Measurements from ENCODE around the gene NLRP5.
"Not testable (repeated sequence)": the region's sequence is repeated elsewhere in the genome, so short reads cannot be mapped to it uniquely, and the experiment has no call there.

The NLRP5 gene

DNA sequence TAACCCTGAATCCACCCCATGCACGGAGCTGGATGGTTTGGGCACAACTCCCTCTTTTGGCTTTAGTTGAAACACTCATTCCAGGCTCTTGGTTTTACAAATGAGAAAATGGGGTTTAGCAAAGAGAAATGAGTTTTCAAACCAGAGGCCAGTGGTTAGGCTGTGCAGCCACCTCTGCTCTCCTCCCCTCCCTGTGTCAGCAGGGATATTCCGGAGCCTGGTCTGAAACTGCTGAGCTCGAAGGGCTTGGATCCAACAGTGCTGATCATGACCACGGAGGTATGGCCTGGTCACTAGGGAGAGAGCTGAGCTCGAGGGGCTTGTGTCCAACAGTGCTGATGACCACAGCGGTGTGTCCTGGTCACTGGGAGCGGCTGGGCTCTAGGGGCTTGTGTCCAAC, 93.0 kb downstream of the NLRP5 start:
- DNase-seq, result no peak

DNA sequence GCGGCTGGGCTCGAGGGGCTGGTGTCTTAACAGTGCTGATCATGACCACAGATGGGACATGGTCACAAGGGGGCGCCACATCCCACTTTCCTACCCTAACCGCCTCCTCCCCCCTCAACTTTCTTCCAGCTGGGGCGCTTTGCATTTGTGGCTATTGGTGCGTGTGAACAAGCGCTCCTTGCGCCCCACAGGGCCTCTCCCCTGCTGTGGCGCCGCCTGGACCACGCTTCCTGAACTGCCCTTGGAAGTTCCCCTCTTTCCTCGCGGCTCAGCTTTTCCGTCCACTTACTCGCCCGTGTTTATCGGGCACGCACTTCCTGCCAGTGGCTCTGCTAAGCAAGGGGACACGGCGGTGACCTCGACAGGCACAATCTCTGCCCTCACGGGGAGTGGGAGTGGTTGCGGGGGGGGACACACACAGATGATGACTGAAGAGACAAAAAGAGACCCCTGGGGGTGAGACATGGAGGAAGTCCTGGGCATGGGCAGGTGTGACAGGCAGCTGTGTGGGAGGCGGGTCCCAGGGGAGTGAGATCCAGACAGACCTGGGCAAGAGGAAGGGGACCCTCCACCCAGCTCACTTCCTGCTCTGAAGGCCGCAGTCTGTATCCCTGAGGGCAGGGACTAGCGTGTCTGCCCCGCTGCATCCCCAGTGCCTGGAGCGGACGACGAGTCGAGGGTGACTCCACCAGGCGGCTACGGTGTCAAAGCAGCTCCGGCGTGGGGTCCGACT, 94.3 kb downstream of the NLRP5 start:
- DNase-seq, result peak; percentile 49

DNA sequence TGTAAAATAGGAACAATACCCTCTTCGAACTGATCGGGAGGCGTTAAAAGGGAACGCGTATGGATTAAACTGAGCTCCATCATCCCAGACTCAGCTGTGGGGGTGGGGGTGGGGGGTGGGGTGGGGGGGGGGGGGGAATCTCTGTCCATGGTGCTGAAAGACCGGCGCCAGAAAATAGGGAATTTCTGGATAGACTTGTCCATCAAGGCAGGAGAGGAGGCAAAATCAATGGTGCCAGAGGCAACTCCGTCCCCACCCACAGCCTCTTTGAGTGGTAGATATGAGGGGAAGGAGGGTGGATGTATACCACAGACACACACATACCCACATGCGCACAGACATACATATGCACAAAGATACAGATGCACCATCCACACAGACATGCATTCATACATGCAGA, 97.1 kb downstream of the NLRP5 start:
- no peak for DNase-seq

DNA sequence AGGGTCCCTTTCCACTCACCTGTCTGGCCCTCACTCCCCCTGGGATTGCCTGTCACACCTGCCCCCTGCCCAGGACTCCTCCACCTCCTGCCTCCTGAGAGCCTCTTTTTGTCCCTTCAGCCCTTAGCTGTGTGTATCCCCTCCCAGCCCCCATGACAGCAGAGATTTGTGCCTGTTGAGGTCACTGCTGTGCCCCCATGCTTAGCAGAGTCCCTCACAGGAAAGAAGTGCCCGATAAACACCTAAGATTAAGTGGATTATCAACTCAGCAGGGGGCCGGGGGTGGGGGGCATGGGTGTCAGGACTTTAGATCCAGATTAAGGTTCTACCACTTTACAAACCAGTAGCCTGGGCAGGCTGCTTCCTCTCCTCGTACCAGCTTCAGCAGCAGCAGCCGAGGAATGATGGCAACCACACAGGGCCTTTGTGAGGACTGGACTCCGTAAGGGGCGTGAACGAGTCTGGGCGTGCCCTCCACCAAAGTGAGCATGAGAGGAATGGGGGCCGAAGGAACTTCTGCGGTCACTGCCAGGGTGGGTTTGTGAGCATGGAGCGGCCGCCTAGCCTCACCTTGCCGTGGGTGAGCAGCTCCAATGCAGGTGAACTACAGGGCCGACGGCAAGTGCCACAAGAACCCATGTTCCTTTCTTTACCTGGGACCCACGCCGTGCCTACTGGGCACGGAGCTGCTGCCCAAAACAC, 98.4 kb downstream of the NLRP5 start:
- no peak for DNase-seq

DNA sequence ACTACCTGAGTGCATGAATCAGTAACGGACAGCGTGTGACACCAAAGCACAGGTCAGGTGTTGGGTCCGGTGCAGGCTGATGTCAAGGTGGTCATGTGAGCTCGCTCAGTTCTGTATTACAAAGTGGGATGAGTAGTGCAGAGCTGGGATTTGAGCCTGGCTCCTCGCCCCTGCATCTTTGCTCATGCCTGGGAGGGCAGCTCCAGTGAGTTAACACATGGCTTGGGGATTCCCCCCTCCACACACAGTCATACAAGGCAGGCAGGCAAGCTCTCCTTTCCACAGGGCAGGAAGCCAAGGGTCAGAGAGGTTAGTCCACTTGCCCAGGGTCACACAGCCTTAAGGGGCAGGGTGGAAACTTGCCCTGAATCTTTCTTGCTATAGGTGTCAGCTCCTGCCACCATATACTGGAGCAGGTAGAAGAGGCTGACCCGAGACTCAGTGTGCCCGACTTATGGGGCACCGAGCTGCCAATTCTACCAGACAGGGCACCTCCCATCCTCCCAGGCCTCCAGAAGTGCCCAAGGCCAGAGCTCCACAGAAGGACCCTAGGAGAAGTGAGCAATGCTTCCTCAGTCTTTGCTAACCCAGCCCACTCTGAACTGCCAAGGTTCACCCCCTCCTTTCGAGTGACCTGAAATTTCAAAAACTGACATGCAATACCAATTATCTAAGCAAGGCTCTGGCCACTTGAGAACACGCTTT, 99.1 kb downstream of the NLRP5 start:
- DNase-seq, result no peak

DNA sequence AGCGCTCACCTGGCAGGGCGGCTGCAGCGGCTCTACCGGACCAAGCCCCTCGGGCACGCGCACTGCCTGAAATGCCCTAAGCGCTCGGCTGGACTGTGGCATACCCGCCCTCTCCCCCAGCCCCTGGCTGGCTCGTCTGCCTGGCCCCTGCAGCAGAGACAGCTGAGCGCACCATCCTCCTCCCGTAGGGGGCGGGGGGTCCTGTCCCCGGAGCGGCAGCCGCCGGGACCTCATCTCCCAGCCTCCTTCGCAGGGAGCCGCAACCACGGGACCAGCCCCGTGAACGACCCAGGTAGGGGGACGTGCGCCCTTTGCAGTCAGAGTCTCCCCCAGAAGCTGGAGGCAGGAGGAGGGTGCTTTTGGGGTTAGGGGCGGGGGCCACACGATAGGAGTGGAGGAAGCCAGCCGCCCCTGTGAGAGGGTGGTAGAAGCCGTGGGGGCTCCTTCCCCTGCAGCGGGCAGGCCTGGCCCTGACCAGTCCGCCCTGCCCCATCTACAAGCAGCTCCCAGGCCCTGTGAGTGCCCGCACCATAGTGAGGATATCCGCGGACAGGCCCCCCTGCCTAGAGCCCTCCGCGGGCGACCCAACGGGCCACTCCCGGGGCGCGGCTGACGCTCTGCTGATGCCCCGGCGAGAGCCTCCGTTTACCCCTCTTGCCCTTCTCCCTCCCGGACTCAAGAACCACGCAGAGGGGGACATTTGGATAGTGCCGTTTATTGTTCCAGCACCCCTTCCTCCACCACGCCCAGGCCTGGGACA, 100.3 kb downstream of the NLRP5 start:
- DNase-seq, result no peak

DNA sequence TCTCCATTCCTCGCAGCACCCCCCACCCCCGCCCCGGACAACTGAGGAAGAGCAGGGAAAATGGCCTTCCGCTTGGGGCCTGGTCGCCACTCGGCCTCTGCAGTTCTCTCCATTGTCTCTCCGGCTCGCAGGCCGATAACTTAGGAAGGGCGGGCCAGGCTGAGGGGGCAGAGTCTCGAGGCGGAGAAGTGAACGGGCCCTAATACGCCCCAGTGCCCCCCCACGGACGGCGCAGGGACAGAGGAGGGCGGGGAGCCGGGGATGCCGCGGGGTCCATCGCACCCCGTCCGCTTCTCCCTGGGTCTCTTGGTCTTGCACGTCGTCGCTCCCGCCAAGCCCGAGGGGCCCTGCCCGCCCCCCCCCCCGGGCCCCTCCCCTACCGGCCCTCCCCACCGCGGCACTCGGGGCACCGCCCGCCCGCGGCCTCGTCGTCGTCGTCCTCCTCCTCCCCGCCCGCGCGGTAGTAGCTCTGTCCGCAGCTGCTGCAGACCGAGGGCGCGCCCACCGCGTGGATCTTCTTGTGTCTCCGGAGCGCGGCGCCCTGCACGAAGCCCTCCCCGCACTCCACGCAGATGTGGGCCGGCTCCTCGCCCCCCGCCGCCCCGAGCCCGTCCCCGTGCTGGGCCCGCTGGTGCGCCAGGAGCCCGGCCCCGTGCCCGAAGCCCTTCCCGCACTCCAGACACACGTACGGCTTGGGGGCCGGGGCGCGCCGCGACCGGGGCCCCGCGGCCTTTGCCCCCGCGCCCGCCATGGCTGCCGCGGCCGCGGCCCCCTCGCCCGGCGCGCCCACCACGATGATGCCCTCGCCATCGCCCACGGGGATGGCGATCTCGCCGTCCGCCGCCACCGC, 101.3 kb downstream of the NLRP5 start:
- no peak for DNase-seq

DNA sequence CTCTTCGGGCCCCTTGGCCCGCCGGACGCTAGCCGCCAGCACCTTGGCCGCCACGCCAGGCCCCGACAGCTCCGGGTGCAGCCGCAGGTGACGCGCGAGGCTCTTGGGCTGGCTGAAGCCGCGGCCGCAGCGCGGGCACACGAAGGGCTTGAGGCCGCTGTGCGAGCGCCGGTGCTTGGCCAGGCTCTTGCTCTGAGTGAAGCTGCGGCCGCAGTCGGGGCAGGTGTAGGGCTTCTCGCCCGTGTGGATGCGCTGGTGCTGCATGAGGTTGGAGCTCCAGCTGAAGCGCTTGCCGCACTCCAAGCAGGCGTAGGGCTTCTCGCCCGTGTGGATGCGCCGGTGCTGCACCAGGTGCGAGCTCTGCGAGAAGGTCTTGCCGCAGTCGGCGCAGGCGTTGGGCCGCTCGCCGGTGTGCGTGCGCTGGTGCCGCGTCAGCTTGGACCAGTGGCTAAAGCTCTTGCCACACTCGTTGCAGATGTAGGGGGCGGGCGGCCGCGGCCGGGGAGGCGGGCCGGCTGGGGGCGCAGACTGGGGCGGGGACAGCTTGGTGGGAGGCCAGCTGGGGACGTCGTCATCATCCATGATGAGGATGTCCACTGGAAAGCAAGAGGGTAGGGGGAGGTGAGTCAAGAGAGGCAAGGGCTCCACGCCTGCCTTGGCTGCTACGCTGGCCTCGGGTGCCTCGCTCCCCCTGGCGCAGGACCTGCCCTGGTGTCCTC, 102.1 kb downstream of the NLRP5 start:
- no peak for DNase-seq

DNA sequence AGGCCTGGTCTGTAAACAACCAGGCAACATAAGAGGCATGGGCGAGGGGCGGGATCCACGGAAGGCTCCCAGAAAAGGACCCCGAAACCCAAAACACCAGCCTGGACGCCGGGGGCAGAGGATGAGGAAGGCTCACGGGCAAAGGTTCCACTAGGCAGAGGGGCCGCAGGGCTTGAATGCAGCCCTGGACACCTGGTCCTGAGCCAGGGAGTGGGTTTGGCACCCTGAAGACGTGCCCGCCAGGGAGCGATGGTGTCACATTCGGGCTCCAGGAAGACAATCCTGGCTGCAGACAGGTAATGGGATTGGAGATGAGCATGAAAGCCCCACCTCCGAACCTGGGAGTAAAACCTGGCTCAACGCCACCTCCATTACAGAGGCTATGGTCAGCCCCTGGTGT, 102.8 kb downstream of the NLRP5 start:
- no peak for DNase-seq

DNA sequence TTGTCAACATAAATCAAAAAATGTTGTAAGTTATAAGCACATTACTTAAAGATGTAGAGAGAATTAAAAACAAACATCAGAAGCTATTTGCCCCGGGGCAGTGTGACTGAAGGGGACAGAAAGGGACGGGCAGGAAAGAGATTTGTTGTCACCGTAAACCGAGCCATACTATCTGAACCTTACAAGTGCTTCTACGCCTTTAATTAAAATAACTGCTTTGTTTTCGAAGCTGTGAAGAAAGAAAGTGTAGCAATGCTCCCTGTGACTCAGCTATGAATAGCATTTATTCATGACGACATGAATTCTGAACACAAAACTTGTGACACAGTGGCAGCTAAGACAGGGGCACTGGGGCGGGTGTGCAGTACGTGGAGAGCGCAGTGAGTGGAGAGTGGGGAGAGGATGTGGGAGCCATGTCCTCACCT, 104.5 kb downstream of the NLRP5 start:
- DNase-seq, result no peak

DNA sequence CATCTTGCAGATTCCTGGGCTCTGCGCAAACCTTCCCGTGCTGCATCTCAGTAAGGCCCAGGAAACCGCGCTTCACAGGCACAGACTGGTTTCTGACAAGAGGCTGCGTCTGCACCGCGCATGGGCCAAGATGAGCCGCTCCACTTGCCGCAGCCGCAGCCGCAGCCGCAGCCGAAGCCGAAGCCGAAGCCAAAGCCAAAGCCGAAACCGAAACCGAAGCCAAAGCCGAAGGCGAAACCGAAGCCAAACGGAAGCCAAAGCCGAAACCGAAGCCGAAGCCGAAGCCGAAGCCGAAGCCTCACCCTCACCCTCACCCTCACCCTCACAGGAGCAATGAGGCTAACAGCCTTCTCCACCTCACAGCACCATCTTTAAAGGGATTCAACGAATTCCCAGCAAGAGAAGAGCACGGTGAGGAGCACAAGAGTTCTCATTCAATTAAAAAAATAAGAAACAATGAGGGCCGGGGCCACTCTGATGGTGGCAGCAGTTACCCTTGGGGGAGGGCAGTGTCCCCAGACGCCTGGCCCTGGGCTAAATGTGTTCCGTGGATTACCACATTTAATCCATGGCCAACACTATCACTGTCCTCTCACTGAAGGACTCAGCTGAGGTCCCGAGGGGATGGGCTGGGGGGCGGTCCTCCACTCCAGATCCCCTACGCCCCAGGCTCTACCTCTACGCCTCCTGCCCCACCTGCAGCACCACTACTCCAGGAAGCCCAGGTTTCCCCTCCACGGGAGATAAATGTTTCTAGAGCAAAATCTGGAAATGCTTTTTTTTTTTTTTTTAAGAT, 105.4 kb downstream of the NLRP5 start:
- DNase-seq, result peak; percentile 36

DNA sequence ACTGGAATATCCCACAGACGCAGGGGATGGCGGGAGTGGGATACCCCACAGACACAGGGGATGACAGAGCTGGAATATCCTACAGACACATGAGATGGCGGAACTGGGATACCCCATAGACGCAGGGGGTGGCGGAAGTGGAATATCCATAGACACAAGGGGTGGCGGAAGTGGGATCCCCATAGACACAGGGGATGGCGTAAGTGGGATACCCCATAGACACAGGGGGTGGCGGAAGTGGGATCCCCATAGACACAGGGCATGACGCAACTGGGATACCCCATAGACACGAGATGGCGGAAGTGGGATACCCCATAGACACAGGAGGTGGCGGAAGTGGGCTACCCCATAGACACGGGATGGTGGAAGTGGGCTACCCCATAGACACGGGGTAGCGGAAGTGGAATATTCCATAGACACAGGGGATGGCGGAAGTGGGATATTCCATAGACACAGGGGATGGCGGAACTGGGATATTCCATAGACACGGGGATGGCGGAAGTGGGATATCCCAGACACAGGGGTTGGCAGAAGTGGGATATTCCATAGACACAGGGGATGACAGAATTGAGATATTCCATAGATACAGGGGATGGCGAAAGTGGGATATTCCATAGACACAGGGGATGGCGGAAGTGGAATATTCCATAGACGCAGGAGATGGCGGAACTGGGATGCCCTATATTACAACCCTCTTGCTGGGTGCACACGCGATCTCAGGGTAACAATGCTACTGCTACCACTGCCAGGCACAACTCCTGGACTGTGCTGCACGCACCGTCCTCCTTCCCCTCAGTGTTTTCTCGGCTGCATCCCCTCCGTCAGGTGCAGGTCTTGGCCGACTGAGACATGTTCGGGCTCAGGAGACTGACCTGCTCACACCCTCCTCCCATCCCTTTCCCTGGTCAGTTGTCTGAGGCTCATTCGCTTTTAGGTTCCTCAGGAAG, 106.4 kb downstream of the NLRP5 start:
- no peak for DNase-seq

DNA sequence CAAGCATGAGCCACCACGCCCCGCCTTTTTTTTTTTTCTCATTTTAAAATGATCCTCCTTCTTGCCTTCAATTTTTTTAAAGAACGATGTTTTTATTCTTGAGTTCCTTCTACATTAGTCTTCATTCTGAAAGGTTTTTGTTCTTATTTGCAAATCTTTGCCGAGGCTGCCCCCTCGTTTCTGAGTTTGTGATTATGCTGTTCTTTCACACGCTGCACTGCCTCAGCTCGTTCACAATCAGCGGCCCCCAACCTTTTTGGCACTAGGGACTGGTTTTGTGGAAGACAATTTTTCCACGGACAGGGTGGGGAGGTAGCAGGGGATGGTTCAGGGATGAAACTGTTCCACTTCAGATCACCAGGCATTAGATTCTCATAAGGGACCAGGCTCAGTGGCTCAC, 107.9 kb downstream of the NLRP5 start:
- DNase-seq, result no peak

DNA sequence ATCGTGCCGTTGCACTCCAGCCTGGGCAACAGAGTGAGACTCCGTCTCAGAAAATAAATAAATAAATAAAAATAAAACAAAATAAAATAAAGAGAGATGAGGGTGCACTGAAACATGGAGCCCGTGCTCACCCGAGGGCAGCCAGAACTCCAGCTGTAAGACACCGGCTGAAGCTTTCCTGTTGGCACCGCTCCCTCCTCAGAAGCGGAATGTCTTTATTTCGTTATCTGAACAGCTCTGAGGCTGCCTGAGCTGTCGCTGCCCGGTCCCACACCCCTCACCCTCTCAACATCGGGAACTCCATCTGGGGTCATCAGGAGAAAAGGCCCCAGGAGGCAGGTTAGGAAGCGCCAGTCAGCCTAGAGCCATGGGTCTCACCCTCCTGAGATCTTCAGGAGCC, 110.1 kb downstream of the NLRP5 start:
- DNase-seq, result no peak

DNA sequence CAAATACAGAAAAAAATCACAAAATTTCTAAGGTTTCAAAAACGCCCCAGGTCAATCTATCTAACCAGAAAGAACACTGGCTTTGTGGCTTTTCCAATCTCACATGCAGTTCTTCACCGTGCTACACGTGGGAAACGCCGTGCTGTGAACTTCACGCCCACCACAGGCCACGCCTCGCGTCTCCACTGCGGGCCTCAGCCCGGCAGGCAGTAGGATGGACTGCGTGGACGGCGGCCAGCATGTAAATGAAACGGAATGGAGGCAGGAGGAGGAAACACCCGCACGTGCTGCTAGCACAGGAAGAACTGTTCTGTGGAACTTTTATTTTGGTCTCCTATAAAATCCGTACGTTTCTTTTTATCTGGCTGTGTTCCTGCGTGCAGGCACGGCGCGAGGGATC, 110.7 kb downstream of the NLRP5 start:
- no peak for DNase-seq

DNA sequence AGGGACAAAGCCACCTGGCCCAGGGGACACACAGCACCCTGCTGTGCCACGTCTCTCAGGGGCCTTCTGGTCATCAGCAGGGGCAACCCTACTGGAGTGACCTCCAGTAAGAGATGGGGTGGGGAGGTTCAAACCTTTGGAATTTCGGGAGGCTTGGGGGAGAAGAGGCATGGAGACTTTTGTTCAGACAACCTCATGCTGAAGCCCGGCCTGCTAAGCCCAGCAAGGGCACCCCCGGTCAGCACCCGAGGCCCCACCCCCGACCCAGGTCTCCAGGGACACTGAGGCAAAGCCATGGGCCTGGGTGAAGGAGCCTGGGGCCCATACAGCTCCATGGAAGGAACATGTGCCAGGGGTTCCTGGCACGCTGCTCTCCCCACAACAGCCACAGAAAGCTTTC, 111.2 kb downstream of the NLRP5 start:
- DNase-seq, result no peak

DNA sequence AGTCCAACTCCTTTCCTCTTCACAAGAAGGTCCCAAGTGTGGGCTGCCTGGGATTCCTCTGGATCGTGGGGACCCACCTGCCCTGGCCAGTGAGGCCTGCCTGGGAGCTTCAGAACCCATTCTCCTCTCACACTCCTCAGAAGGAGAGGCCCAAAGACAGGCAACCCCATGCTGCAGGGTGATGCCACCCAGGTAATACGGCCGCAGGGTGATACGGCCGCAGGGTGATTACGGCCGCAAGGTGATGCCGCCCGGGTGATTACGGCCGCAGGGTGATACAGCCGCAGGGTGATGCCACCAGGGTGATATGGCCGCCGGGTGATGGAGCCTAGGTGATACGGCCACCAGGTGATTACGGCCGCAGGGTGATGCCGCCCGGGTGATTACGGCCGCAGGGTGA, 111.7 kb downstream of the NLRP5 start:
- DNase-seq, result not testable (repeated sequence)

DNA sequence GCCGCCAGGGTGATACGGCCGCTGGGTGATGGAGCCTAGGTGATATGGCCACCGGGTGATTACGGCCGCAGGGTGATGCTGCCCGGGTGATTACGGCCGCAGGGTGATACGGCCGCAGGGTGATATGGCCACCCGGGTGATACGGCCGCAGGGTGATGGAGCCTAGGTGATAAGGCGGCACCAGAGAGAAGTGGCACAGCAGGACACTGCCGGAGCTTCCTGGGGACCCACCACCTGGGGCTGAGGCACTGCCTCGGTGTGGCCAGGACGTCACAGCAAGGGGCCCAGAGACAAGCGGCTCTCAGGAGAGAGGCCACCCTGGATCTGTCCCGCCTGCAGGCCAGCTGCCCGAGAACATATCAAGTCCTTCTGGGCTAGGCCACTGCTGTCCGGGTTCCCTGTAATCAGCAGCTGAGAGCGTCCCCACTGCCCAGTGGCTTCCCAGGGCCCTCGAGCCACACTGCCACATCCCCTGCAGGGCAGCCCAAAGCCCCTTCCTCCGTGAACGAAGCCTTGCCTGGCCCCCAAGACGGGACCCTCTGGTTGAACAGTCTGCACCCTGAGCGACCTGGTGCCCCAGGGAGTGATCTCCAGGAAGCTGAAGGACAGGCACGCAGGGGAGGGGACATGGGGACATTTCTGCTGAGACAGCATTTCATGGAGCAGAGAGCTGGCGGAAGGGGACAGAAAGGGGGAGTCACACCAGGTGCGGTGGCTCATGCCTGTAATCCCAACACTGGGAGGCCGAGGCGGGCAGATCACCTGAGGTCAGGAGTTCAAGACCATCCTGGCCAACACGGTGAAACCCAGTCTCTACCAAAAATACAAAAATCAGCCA, 112.4 kb downstream of the NLRP5 start:
- no peak for DNase-seq

All from central memory CD4-positive, alpha-beta T cell (primary cell).